GM12878 (cell line): Measurements from ENCODE around the gene FMNL2. TPM values are rescaled to one million over a fixed set of nuclear protein-coding genes. Genes with fewer than 3 reads are reported as not detected.

Source experiments
- ASH2L ChIP-seq: fragments of 300-600, 200-600 bp; sonication (generic); IDR thresholded peaks from 2 replicates; pipeline ENCODE4 v1.6.1; 2017; ENCODE audit warnings: low read depth, mild to moderate bottlenecking, borderline replicate concordance
- CBX5 ChIP-seq: sonication (generic); IDR thresholded peaks from 2 replicates; pipeline ENCODE4 v1.6.1; 2016; ENCODE audit warnings: low read depth, moderate library complexity, mild to moderate bottlenecking, inconsistent platforms
- ETV6 ChIP-seq, 2 experiments: fragments of 450-650 bp in 1 of 2; IDR thresholded peaks in 1 of 2; conservative IDR thresholded peaks in 1 of 2; 2 replicates each; pipeline ENCODE4 v1.6.1; 2014; ENCODE audit warnings: antibody characterized with exemption in 1 of 2, borderline replicate concordance in 1 of 2, low read depth in 1 of 2, mild to moderate bottlenecking in 1 of 2, moderate library complexity in 1 of 2
- GATAD2B ChIP-seq: fragments of 450-650 bp; conservative IDR thresholded peaks from 2 replicates; pipeline ENCODE4 v1.6.1; 2017; ENCODE audit warnings: low read depth, mild to moderate bottlenecking, moderate library complexity
- IKZF2 ChIP-seq, 2 experiments: fragments of 450-650 bp; IDR thresholded peaks; 2 replicates each; pipeline ENCODE4 v1.6.1; 2017; ENCODE audit warnings: mild to moderate bottlenecking in 2 of 2, moderate library complexity in 2 of 2
- MEF2B ChIP-seq: fragments of 450-650 bp; IDR thresholded peaks from 2 replicates; pipeline ENCODE4 v1.6.1; 2018; ENCODE audit warnings: mild to moderate bottlenecking, moderate library complexity; ENCODE audit not compliant: partially characterized antibody, poor library complexity, severe bottlenecking
- MYB ChIP-seq: fragments of 150-350 bp; IDR thresholded peaks from 2 replicates; pipeline ENCODE4 v1.6.1; 2014; ENCODE audit warnings: mild to moderate bottlenecking, low read depth, low read length, borderline replicate concordance
- NFIC ChIP-seq: IDR thresholded peaks from 2 replicates; pipeline ENCODE4 v1.6.1; 2012; ENCODE audit warnings: low read depth, mild to moderate bottlenecking, inconsistent platforms, low read length, moderate library complexity
- NR2C1 ChIP-seq: fragments of 450-650 bp; IDR thresholded peaks from 2 replicates; pipeline ENCODE4 v1.6.1; 2017; ENCODE audit warnings: antibody characterized with exemption, mild to moderate bottlenecking, moderate library complexity
- NR2F1 ChIP-seq: fragments of 450-650 bp; conservative IDR thresholded peaks from 2 replicates; pipeline ENCODE4 v1.6.1; 2017; ENCODE audit warnings: mild to moderate bottlenecking
- PML ChIP-seq: IDR thresholded peaks from 2 replicates; pipeline ENCODE4 v1.6.1; 2012; ENCODE audit warnings: low read length, inconsistent platforms
- RBBP5 ChIP-seq: fragments of 200-600 bp; sonication (generic); conservative IDR thresholded peaks from 2 replicates; pipeline ENCODE4 v1.6.1; 2016
- RCOR1 ChIP-seq: conservative IDR thresholded peaks from 2 replicates; pipeline ENCODE4 v1.6.1; 2012; ENCODE audit warnings: low read depth, low read length, improper control_type of control experiment
- RELB ChIP-seq: fragments of 450-650 bp; IDR thresholded peaks from 2 replicates; pipeline ENCODE4 v1.6.1; 2017; ENCODE audit warnings: low read depth, mild to moderate bottlenecking, moderate library complexity
- SMAD5 ChIP-seq: IDR thresholded peaks from 2 replicates; pipeline ENCODE4 v1.6.1; 2016; ENCODE audit warnings: antibody characterized with exemption, low read depth
- SREBF1 ChIP-seq: IDR thresholded peaks from 2 replicates; pipeline ENCODE4 v1.6.1; 2012; ENCODE audit warnings: mild to moderate bottlenecking, low read length
- SRF ChIP-seq, 2 experiments: IDR thresholded peaks; 2 replicates each; pipeline ENCODE4 v1.6.1; 2011; ENCODE audit warnings: low read depth in 2 of 2, low read length in 2 of 2, mild to moderate bottlenecking in 1 of 2, moderate library complexity in 1 of 2
- SUPT20H ChIP-seq: IDR thresholded peaks from 2 replicates; pipeline ENCODE4 v1.6.1; 2011; ENCODE audit warnings: low read depth, mild to moderate bottlenecking, low read length, moderate library complexity, borderline replicate concordance; ENCODE audit not compliant: control insufficient read depth
- TCF3 ChIP-seq: IDR thresholded peaks from 2 replicates; pipeline ENCODE4 v1.6.1; 2012; ENCODE audit warnings: low read depth, mild to moderate bottlenecking, low read length, borderline replicate concordance; ENCODE audit not compliant: insufficient read depth
- ZNF207 ChIP-seq: fragments of 450-650 bp; IDR thresholded peaks from 2 replicates; pipeline ENCODE4 v1.6.1; 2014; ENCODE audit warnings: antibody characterized with exemption, mild to moderate bottlenecking, borderline replicate concordance
- ZSCAN29 ChIP-seq: fragments of 450-650 bp; IDR thresholded peaks from 2 replicates; pipeline ENCODE4 v1.6.1; 2017; ENCODE audit warnings: mild to moderate bottlenecking, moderate library complexity
- polyA plus RNA-seq, 11 experiments: library from polyadenylated mRNA; depleted of rRNA in 4 of 11; unstranded in 6 of 11; stranded (reverse) in 5 of 11; fragments of >200 nt; fragmentation: Nextera tagmentation in 4 of 11; fragmentation: Illumina TruSeq in 1 of 11; extraction: Ambion mirVana in 4 of 11; extraction: Trizol in 1 of 11; gene quantifications; 1 replicate in 1 of 11; 2 replicates in 10 of 11; pipeline versions ENCODE4 v1.2.1 to v1.2.3, GENCODE V29; 2011 to 2016; ENCODE audit warnings: inconsistent platforms in 2 of 11, missing spikeins in 2 of 11, low read depth in 1 of 11
- total RNA-seq, 4 experiments: library from RNA; depleted of rRNA in 3 of 4; stranded (reverse); fragments of >200 nt in 3 of 4; fragmentation: Illumina TruSeq in 1 of 4; extraction: Trizol in 1 of 4; gene quantifications; 2 replicates each; pipeline versions ENCODE4 v1.2.1 to v1.2.3, GENCODE V29; 2013 to 2021
- TF ChIP-seq, protein P1 (sequence below): IDR thresholded peaks from 2 replicates; pipeline ENCODE4 v1.6.1; 2011; ENCODE audit warnings: mild to moderate bottlenecking, low read depth, low read length, moderate library complexity; ENCODE audit not compliant: insufficient replicate concordance
- TF ChIP-seq, protein P2 (sequence below): fragments of 450-650 bp; IDR thresholded peaks from 2 replicates; pipeline ENCODE4 v1.6.1; 2016; ENCODE audit warnings: mild to moderate bottlenecking
- TF ChIP-seq, protein P3 (sequence below): fragments of 150-350 bp; IDR thresholded peaks from 2 replicates; pipeline ENCODE4 v1.6.1; 2016; ENCODE audit warnings: low read depth, low read length

FMNL2 gene
- total and polyA plus RNA-seq, 10 of the 15 experiments (the other 5 are each of a cell fraction or from before 2014, with no cell fraction given): 0.13 to 9.9 (median 0.35) TPM

DNA sequence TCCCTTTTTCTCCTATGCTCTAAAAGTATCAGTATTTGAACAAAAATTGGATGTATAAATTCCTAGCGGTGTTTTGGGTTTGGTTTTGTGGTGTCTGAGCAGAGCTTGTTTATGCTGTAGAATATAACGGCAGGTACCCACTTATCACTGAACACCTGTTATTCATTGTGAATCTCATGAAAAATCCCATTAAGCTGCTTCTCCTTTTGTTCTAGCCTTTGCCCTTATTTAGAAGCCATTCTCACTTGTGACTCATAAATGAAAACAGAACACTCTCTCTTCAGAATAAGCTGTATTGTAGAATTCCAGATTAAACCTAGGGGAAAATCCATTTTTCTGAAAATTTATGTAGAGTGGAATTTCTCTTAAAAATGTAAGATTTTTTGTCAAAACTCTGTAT, 278.3 kb downstream of the FMNL2 start (continued):
- no peak for TF ChIP-seq SMAD5
- peak; percentile 62 for TF ChIP-seq NFIC
- no peak for TF ChIP-seq NR2C1
- TF ChIP-seq SRF (IDR thresholded peaks at IDR 0.05; ENCODE audit: low read depth in 2 of 2, low read length in 2 of 2): peak in 1 of 2 experiments; percentile 79; a peak in 1 of 4 replicates
- TF ChIP-seq ZNF207: no peak
- no peak for TF ChIP-seq RCOR1
- no peak for TF ChIP-seq ASH2L
- no peak for TF ChIP-seq ETV6 (conservative IDR thresholded peaks at IDR 0.05 in 1 of 2, IDR thresholded peaks at IDR 0.05 in 1 of 2; ENCODE audit: borderline replicate concordance in 1 of 2, low read depth in 1 of 2)
- no peak for TF ChIP-seq SREBF1
- no peak for TF ChIP-seq CBX5
- TF ChIP-seq, protein P1, sequence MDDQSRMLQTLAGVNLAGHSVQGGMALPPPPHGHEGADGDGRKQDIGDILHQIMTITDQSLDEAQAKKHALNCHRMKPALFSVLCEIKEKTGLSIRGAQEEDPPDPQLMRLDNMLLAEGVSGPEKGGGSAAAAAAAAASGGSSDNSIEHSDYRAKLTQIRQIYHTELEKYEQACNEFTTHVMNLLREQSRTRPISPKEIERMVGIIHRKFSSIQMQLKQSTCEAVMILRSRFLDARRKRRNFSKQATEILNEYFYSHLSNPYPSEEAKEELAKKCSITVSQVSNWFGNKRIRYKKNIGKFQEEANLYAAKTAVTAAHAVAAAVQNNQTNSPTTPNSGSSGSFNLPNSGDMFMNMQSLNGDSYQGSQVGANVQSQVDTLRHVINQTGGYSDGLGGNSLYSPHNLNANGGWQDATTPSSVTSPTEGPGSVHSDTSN: no peak
- TF ChIP-seq TCF3: no peak
- TF ChIP-seq SUPT20H: no peak
- TF ChIP-seq PML: no peak
- no peak for TF ChIP-seq ZSCAN29
- no peak for TF ChIP-seq RBBP5
- peak; percentile 46 for TF ChIP-seq MEF2B
- TF ChIP-seq GATAD2B: no peak
- TF ChIP-seq, protein P2, sequence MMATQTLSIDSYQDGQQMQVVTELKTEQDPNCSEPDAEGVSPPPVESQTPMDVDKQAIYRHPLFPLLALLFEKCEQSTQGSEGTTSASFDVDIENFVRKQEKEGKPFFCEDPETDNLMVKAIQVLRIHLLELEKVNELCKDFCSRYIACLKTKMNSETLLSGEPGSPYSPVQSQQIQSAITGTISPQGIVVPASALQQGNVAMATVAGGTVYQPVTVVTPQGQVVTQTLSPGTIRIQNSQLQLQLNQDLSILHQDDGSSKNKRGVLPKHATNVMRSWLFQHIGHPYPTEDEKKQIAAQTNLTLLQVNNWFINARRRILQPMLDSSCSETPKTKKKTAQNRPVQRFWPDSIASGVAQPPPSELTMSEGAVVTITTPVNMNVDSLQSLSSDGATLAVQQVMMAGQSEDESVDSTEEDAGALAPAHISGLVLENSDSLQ: no peak
- TF ChIP-seq RELB: peak; percentile 69; the same call in 1 of the 2 replicates
- TF ChIP-seq, protein P3, sequence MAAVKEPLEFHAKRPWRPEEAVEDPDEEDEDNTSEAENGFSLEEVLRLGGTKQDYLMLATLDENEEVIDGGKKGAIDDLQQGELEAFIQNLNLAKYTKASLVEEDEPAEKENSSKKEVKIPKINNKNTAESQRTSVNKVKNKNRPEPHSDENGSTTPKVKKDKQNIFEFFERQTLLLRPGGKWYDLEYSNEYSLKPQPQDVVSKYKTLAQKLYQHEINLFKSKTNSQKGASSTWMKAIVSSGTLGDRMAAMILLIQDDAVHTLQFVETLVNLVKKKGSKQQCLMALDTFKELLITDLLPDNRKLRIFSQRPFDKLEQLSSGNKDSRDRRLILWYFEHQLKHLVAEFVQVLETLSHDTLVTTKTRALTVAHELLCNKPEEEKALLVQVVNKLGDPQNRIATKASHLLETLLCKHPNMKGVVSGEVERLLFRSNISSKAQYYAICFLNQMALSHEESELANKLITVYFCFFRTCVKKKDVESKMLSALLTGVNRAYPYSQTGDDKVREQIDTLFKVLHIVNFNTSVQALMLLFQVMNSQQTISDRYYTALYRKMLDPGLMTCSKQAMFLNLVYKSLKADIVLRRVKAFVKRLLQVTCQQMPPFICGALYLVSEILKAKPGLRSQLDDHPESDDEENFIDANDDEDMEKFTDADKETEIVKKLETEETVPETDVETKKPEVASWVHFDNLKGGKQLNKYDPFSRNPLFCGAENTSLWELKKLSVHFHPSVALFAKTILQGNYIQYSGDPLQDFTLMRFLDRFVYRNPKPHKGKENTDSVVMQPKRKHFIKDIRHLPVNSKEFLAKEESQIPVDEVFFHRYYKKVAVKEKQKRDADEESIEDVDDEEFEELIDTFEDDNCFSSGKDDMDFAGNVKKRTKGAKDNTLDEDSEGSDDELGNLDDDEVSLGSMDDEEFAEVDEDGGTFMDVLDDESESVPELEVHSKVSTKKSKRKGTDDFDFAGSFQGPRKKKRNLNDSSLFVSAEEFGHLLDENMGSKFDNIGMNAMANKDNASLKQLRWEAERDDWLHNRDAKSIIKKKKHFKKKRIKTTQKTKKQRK: no peak
- TF ChIP-seq IKZF2 (IDR thresholded peaks at IDR 0.05): peak; percentile 77 to 84
- no peak for TF ChIP-seq MYB
- TF ChIP-seq NR2F1: no peak
